ENCODE results near the gene KLHL17.

DNA sequence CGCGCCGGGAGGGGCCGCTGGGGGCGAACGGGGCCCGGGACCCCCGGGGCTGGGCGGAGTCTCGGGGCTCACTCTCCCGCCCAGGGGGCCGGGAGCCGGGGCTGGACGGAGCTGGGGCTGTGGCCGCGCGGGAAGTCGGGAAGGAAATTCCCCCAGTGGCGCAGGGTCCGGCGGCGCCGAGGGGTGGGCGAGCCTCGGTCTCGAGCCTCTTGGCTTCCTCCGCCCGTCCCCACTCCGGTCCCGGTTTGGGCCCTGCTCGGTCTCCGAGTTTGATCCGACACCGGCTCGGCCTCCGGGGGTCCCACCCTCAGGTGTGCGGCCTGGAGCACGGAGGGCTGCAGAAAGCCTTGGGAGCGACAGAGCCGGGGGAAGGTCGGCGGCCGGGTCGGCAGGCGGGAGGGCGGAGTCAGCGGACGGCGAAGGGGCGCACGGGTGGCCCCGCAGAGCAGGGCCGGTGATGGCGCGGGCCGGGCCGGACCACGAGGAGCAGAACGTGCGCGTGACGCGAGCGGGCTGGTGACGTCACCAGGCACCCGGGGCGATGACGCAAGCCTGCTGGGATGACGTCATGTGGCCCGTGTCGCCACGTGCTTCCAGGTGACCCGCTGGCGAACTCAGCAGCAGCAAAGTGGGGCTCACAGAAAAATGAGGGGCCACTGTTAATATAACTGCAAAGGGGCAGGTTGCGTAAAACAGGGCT, 40.1 kb downstream of the KLHL17 start:
- TF ChIP-seq, protein P1, sequence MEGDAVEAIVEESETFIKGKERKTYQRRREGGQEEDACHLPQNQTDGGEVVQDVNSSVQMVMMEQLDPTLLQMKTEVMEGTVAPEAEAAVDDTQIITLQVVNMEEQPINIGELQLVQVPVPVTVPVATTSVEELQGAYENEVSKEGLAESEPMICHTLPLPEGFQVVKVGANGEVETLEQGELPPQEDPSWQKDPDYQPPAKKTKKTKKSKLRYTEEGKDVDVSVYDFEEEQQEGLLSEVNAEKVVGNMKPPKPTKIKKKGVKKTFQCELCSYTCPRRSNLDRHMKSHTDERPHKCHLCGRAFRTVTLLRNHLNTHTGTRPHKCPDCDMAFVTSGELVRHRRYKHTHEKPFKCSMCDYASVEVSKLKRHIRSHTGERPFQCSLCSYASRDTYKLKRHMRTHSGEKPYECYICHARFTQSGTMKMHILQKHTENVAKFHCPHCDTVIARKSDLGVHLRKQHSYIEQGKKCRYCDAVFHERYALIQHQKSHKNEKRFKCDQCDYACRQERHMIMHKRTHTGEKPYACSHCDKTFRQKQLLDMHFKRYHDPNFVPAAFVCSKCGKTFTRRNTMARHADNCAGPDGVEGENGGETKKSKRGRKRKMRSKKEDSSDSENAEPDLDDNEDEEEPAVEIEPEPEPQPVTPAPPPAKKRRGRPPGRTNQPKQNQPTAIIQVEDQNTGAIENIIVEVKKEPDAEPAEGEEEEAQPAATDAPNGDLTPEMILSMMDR (IDR thresholded peaks at IDR 0.05): no peak
- TF ChIP-seq, protein P2, sequence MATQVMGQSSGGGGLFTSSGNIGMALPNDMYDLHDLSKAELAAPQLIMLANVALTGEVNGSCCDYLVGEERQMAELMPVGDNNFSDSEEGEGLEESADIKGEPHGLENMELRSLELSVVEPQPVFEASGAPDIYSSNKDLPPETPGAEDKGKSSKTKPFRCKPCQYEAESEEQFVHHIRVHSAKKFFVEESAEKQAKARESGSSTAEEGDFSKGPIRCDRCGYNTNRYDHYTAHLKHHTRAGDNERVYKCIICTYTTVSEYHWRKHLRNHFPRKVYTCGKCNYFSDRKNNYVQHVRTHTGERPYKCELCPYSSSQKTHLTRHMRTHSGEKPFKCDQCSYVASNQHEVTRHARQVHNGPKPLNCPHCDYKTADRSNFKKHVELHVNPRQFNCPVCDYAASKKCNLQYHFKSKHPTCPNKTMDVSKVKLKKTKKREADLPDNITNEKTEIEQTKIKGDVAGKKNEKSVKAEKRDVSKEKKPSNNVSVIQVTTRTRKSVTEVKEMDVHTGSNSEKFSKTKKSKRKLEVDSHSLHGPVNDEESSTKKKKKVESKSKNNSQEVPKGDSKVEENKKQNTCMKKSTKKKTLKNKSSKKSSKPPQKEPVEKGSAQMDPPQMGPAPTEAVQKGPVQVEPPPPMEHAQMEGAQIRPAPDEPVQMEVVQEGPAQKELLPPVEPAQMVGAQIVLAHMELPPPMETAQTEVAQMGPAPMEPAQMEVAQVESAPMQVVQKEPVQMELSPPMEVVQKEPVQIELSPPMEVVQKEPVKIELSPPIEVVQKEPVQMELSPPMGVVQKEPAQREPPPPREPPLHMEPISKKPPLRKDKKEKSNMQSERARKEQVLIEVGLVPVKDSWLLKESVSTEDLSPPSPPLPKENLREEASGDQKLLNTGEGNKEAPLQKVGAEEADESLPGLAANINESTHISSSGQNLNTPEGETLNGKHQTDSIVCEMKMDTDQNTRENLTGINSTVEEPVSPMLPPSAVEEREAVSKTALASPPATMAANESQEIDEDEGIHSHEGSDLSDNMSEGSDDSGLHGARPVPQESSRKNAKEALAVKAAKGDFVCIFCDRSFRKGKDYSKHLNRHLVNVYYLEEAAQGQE (IDR thresholded peaks at IDR 0.05; ENCODE audit: insufficient read depth in 1 of 2, low read depth in 2 of 2, low read length in 1 of 2): no peak; a peak in 1 of 4 replicates
- no peak for TF ChIP-seq POLR2AphosphoS5 (IDR thresholded peaks at IDR 0.05; ENCODE audit: low read depth, low read length)
- no peak for TF ChIP-seq TCF7L2 (IDR thresholded peaks at IDR 0.05; ENCODE audit: low read depth, low read length)
- TF ChIP-seq SIN3A (IDR thresholded peaks at IDR 0.05; ENCODE audit: borderline replicate concordance, insufficient read depth, low read depth, low read length): 0 out of 2 replicates have a peak, but pooled peaks have one; percentile 41
